WI38 (cell line): Measurements from ENCODE around the gene SLC16A12.
A peak's percentile ranks its signal among the peaks of the same experiment; 100 is the strongest.

ENCODE experiments used
- H3K4me3 ChIP-seq: 2 replicates; pipeline ENCODE4 v1.5.1; 2011; ENCODE audit warnings: low read depth, mild to moderate bottlenecking, control low read depth, low read length
- TF ChIP-seq, protein P1 (sequence below): IDR thresholded peaks from 2 replicates; pipeline ENCODE4 v1.5.1; 2012; ENCODE audit warnings: low read depth, mild to moderate bottlenecking, control low read depth, low read length

SLC16A12 gene

GRCh38 chr10:89404104-89405047, 131.0 kb downstream of the SLC16A12 start:
- TF ChIP-seq, protein P1, sequence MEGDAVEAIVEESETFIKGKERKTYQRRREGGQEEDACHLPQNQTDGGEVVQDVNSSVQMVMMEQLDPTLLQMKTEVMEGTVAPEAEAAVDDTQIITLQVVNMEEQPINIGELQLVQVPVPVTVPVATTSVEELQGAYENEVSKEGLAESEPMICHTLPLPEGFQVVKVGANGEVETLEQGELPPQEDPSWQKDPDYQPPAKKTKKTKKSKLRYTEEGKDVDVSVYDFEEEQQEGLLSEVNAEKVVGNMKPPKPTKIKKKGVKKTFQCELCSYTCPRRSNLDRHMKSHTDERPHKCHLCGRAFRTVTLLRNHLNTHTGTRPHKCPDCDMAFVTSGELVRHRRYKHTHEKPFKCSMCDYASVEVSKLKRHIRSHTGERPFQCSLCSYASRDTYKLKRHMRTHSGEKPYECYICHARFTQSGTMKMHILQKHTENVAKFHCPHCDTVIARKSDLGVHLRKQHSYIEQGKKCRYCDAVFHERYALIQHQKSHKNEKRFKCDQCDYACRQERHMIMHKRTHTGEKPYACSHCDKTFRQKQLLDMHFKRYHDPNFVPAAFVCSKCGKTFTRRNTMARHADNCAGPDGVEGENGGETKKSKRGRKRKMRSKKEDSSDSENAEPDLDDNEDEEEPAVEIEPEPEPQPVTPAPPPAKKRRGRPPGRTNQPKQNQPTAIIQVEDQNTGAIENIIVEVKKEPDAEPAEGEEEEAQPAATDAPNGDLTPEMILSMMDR: no peak
- no peak overlapping the region for H3K4me3 ChIP-seq

DNA sequence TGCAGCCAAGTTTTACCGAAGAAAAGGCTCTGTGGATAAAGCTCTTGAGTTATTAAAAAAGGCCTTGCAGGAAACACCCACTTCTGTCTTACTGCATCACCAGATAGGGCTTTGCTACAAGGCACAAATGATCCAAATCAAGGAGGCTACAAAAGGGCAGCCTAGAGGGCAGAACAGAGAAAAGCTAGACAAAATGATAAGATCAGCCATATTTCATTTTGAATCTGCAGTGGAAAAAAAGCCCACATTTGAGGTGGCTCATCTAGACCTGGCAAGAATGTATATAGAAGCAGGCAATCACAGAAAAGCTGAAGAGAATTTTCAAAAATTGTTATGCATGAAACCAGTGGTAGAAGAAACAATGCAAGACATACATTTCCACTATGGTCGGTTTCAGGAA, 132.4 kb downstream of the SLC16A12 start:
- no peak overlapping the region for H3K4me3 ChIP-seq
- TF ChIP-seq, protein P1: no peak

GRCh38 chr10:89399956-89400355, 135.4 kb downstream of the SLC16A12 start:
- no peak overlapping the region for H3K4me3 ChIP-seq
- TF ChIP-seq, protein P1: no peak

- H3K4me3 ChIP-seq: no peak overlapping the region
- TF ChIP-seq, protein P1: no peak
Measured at GRCh38 chr10:89398003-89398749, 137.2 kb downstream of the SLC16A12 start.

- TF ChIP-seq, protein P1: no peak
- H3K4me3 ChIP-seq: no peak overlapping the region
Measured at GRCh38 chr10:89395141-89395540, 140.3 kb downstream of the SLC16A12 start.

- TF ChIP-seq, protein P1: no peak
- H3K4me3 ChIP-seq: peak overlapping the region; percentile 69
Measured at GRCh38 chr10:89393898-89394297, 141.5 kb downstream of the SLC16A12 start.

DNA sequence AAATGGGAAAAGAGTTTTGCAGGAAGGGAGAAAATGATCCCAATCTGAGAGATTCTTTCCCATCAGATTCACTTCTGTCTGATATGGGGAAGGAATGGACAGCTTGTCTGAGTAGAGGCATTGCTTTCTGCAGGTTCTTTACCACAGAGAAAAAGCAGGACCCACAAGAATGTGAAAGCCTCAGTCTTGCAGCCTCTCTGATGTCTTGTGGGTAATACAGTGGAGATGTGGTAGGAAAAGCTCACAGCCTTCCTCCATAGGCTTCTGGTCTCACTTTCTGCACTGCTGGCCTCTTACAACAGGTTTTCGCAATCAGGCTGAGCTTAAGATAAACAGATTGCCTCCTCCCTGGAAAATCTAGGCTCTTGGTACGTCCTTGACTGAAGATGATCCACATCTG, 142.4 kb downstream of the SLC16A12 start:
- H3K4me3 ChIP-seq: peak overlapping the region; percentile 69
- TF ChIP-seq, protein P1: no peak
